Mesenchymal stem cell (in vitro differentiated cells and primary cell): ENCODE data around the gene MYCL.
A peak's percentile ranks its signal among the peaks of the same experiment; 100 is the strongest.

Experiments used
- DNase-seq: peaks from one replicate; pipeline ENCODE4 v3.0.0-alpha.2; 2013
- H2AFZ ChIP-seq: one replicate; pipeline ENCODE4 v1.6.1; 2013; ENCODE audit warnings: low read depth, mild to moderate bottlenecking, control low read depth, inconsistent platforms, low read length, moderate library complexity
- H2AK5ac ChIP-seq: 2 replicates; pipeline ENCODE4 v1.6.1; 2013; ENCODE audit warnings: low read length, moderate library complexity, mild to moderate bottlenecking, inconsistent platforms; ENCODE audit not compliant: severe bottlenecking
- H2BK120ac ChIP-seq: one replicate; pipeline ENCODE4 v1.6.1; 2013; ENCODE audit warnings: low read depth, mild to moderate bottlenecking, inconsistent platforms, low read length, moderate library complexity
- H2BK12ac ChIP-seq, 2 experiments: one replicate each; pipeline ENCODE4 v1.6.1; 2013; ENCODE audit warnings: inconsistent platforms in 2 of 2, low read length in 2 of 2, mild to moderate bottlenecking in 2 of 2, moderate library complexity in 2 of 2, control low read depth in 1 of 2
- H2BK15ac ChIP-seq: one replicate; pipeline ENCODE4 v1.6.1; 2013; ENCODE audit warnings: mild to moderate bottlenecking, low read depth, inconsistent platforms; ENCODE audit not compliant: poor library complexity, severe bottlenecking
- H2BK5ac ChIP-seq: 2 replicates; pipeline ENCODE4 v1.6.1; 2013; ENCODE audit warnings: low read depth, mild to moderate bottlenecking, low read length, control low read depth, inconsistent platforms; ENCODE audit not compliant: poor library complexity, severe bottlenecking
- H3K14ac ChIP-seq, 2 experiments: one replicate each; pipeline ENCODE4 v1.6.1; 2013; ENCODE audit warnings: inconsistent platforms in 2 of 2, low read length in 2 of 2, control low read depth in 1 of 2, mild to moderate bottlenecking in 1 of 2, moderate library complexity in 1 of 2
- H3K18ac ChIP-seq, 2 experiments: one replicate each; pipeline ENCODE4 v1.6.1; 2013; ENCODE audit warnings: inconsistent platforms in 2 of 2, low read length in 2 of 2, control low read depth in 1 of 2, low read depth in 1 of 2, mild to moderate bottlenecking in 1 of 2
- H3K23ac ChIP-seq, 2 experiments: one replicate each; pipeline ENCODE4 v1.6.1; 2013; ENCODE audit warnings: inconsistent platforms in 2 of 2, low read length in 2 of 2, mild to moderate bottlenecking in 2 of 2, moderate library complexity in 2 of 2, control low read depth in 1 of 2
- H3K27ac ChIP-seq: 2 replicates; pipeline ENCODE4 v1.5.1; 2013; ENCODE audit warnings: mild to moderate bottlenecking, moderate library complexity, low read length, control low read depth, inconsistent platforms; ENCODE audit not compliant: poor library complexity, severe bottlenecking
- H3K27me3 ChIP-seq, 2 experiments: 2 replicates each; pipeline versions ENCODE4 v1.6.1 to v1.7.0; 2013; ENCODE audit warnings: low read length in 2 of 2, mild to moderate bottlenecking in 2 of 2, moderate library complexity in 2 of 2, control low read depth in 1 of 2, inconsistent platforms in 1 of 2; ENCODE audit not compliant: control insufficient read depth in 1 of 2, insufficient read depth in 1 of 2
- H3K36me3 ChIP-seq, 2 experiments: 2 replicates each; pipeline versions ENCODE4 v1.6.1 to v1.7.0; 2013; ENCODE audit warnings: low read length in 2 of 2, control low read depth in 1 of 2, inconsistent platforms in 1 of 2, low read depth in 1 of 2, mild to moderate bottlenecking in 1 of 2; ENCODE audit not compliant: insufficient read depth in 2 of 2, control insufficient read depth in 1 of 2
- H3K4ac ChIP-seq, 2 experiments: one replicate each; pipeline ENCODE4 v1.6.1; 2013; ENCODE audit warnings: inconsistent platforms in 2 of 2, low read length in 2 of 2, mild to moderate bottlenecking in 2 of 2, moderate library complexity in 2 of 2, control low read depth in 1 of 2, low read depth in 1 of 2
- H3K4me1 ChIP-seq: 2 replicates; pipeline ENCODE4 v1.6.1; 2013; ENCODE audit warnings: low read depth, low read length, control low read depth; ENCODE audit not compliant: control insufficient read depth, insufficient read depth
- H3K4me2 ChIP-seq: 2 replicates; pipeline ENCODE4 v1.6.1; 2013; ENCODE audit warnings: low read length, mild to moderate bottlenecking, inconsistent platforms; ENCODE audit not compliant: poor library complexity, severe bottlenecking
- H3K4me3 ChIP-seq, 2 experiments: 2 replicates each; pipeline versions ENCODE4 v1.5.1 to v1.7.0; 2013; ENCODE audit warnings: low read length in 2 of 2, mild to moderate bottlenecking in 2 of 2, control low read depth in 1 of 2, low read depth in 1 of 2; ENCODE audit not compliant: insufficient read depth in 1 of 2
- H3K79me1 ChIP-seq: replicated peaks from 2 replicates; pipeline ENCODE4 v1.6.1; 2013; ENCODE audit warnings: mild to moderate bottlenecking, control low read depth, low read length, inconsistent platforms; ENCODE audit not compliant: poor library complexity, severe bottlenecking
- H3K9ac ChIP-seq: 2 replicates; pipeline ENCODE4 v1.7.0; 2013; ENCODE audit warnings: mild to moderate bottlenecking, low read length, moderate library complexity
- H3K9me3 ChIP-seq: 2 replicates; pipeline ENCODE4 v1.7.0; 2013; ENCODE audit warnings: mild to moderate bottlenecking, low read length; ENCODE audit not compliant: control insufficient read depth
- H4K8ac ChIP-seq: one replicate; pipeline ENCODE4 v1.6.1; 2013; ENCODE audit warnings: inconsistent platforms, mild to moderate bottlenecking, low read length, moderate library complexity
- H4K91ac ChIP-seq: one replicate; pipeline ENCODE4 v1.6.1; 2013; ENCODE audit warnings: mild to moderate bottlenecking, low read length, inconsistent platforms
- WGBS: methylation state at CpG from one replicate; pipeline ENCODE4 v1.1.7; 2013; ENCODE audit warnings: mixed read lengths; 5-methylcytosine and 5-hydroxymethylcytosine counted together

Gene MYCL

GRCh38 chr1:39900662-39901463 is 854 bp downstream of the MYCL start:
- no peak overlapping the region for H2BK120ac ChIP-seq
- peaks cover 20% of the 10 kb centered on the region for H3K4me1 ChIP-seq
- no peak overlapping the region for H2BK5ac ChIP-seq
- DNase-seq: peak; percentile 54
- no peak overlapping the region for H2AK5ac ChIP-seq
- peak overlapping the region; percentile 60 for H3K9ac ChIP-seq
- peaks cover 65 to 81% of the 10 kb centered on the region in 2 experiments for H3K27me3 ChIP-seq
- H2AFZ ChIP-seq: no peak overlapping the region
- no peak overlapping the region for H3K14ac ChIP-seq
- H3K23ac ChIP-seq: no peak overlapping the region
- peaks cover 0 to 5% of the 10 kb centered on the region in 2 experiments for H3K36me3 ChIP-seq
- H3K27ac ChIP-seq: no peak overlapping the region
- no peak overlapping the region for H2BK15ac ChIP-seq
- no peaks in the 10 kb centered on the region for H3K79me1 ChIP-seq
- H3K18ac ChIP-seq: no peak overlapping the region
- H3K4ac ChIP-seq: no peak overlapping the region
- H3K4me2 ChIP-seq: peak overlapping the region; percentile 99
- no peaks in the 10 kb centered on the region for H3K9me3 ChIP-seq
- H2BK12ac ChIP-seq: no peak overlapping the region
- 1% methylated on average over 37 of the region's 64 CpGs for WGBS
- H3K4me3 ChIP-seq: peak overlapping the region; percentile 67 to 81
- no peak overlapping the region for H4K8ac ChIP-seq
- H4K91ac ChIP-seq: no peak overlapping the region

GRCh38 chr1:39899611-39900538 is 1.8 kb downstream of the MYCL start:
- 67% methylated on average over 6 of the region's 8 CpGs for WGBS
- Histone ChIP-seq H2BK5ac (no peak overlapping the region), H3K4me3 (no peak overlapping the region), H3K9me3 (no peaks in the 10 kb centered on the region), H2BK120ac (no peak overlapping the region), H2AFZ (no peak overlapping the region), H3K4ac (no peak overlapping the region), H2BK15ac (no peak overlapping the region), H3K4me2 (no peak overlapping the region), H3K36me3 (peaks cover 0 to 5% of the 10 kb centered on the region in 2 experiments), H2AK5ac (no peak overlapping the region), H2BK12ac (no peak overlapping the region), H4K91ac (no peak overlapping the region), H3K4me1 (peaks cover 20% of the 10 kb centered on the region), H3K9ac (no peak overlapping the region), H3K79me1 (no peaks in the 10 kb centered on the region), H3K14ac (no peak overlapping the region), H4K8ac (no peak overlapping the region), H3K27ac (no peak overlapping the region), H3K27me3 (peaks cover 58 to 79% of the 10 kb centered on the region in 2 experiments), H3K23ac (no peak overlapping the region), H3K18ac (no peak overlapping the region)
- DNase-seq: no peak

GRCh38 chr1:39898648-39899603 is 2.8 kb downstream of the MYCL start:
- Histone ChIP-seq H4K91ac (no peak overlapping the region), H3K27ac (no peak overlapping the region), H3K4me3 (no peak overlapping the region), H3K4me2 (no peak overlapping the region), H3K79me1 (no peaks in the 10 kb centered on the region), H2BK120ac (no peak overlapping the region), H3K23ac (no peak overlapping the region), H3K27me3 (peaks cover 53 to 81% of the 10 kb centered on the region in 2 experiments), H3K36me3 (peaks cover 0 to 5% of the 10 kb centered on the region in 2 experiments), H4K8ac (no peak overlapping the region), H2BK15ac (no peak overlapping the region), H3K4me1 (peaks cover 20% of the 10 kb centered on the region), H2AK5ac (no peak overlapping the region), H2BK5ac (no peak overlapping the region), H3K9me3 (no peaks in the 10 kb centered on the region), H3K14ac (no peak overlapping the region), H3K18ac (no peak overlapping the region), H3K9ac (no peak overlapping the region), H2BK12ac (no peak overlapping the region), H3K4ac (no peak overlapping the region), H2AFZ (no peak overlapping the region)
- DNase-seq: peak; percentile 65
- WGBS: 47% methylated on average over 13 of the region's 14 CpGs
